NOMO-1 treated with dmso at 0.1 percent for 144 hours (cell line): ENCODE results near the gene RLF.

Experiments
- DNase-seq: peaks from one replicate; lab custom pipeline; 2025; ENCODE audit not compliant: unreplicated experiment; lab: John Stamatoyannopoulos, UW

The RLF gene

DNA sequence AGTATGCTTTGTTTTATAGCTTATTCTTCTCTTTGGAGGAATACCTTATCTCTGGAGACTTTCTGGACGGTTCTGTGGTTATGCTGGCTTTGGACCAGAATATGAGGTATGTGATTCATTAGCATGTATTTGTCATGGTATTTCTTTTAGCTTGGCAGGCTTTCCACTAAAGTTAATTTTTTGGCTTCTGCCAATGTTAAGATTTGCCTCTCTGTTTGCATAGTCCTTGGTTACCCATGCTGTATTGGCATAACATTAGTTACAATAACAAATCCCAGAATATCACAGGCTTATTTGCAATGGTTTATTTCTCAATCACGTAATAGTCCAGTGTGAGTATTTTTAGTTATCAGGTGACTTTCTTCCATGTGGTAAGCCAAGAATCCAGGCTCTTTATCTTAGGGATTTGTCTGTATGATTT is 106.6 kb downstream of the RLF start:
- DNase-seq, result no peak

DNA sequence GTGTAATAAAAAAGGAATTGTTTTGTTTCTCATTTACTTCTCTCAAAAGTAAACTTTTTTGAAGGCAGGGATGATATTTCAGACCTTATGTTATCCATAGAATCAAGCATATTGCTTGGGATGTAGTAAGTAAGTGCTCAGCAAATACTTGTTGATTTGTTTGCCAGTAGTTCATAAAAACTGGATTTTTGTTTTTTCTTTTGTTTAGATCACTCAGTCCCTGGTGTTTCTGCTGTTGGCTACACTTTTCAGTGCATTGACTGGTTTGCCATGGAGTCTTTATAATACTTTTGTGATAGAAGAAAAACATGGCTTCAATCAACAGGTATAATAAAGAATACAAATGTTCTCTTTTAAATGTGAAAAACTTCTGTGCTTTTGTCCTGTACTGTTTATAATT is 107.0 kb downstream of the RLF start:
- no peak for DNase-seq

DNA sequence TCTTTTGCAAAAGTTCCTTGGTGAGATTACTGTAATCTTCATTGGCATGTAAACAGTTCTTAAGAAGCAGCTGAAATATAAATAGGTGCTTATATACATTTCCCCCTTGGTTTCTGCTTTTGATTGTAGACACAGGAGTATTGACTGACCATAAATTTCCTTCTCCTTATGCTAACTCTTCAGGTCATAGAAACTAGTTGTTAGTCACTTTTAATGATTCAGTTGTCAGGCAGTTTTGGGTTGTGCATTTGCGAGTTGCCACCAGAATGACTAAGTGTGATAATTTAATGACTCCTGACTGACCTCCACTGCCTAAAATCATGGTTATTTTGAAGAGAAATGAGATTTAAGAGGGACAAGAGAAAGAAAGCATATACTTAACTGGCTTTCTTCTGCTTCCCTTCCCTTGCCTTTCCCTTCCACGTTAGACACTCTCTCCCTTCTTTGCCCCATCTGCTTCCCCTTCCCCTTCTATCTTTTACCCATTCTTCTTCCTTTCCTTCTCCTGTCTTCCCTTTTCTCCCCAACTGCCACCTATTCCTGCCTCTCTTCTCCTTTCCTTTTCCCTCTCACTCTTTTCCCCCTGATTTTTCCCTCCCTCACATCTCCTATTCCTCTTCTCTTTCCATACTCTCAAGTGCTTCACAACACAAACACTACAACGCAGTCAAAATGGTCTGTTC is 109.1 kb downstream of the RLF start:
- no peak for DNase-seq

DNA sequence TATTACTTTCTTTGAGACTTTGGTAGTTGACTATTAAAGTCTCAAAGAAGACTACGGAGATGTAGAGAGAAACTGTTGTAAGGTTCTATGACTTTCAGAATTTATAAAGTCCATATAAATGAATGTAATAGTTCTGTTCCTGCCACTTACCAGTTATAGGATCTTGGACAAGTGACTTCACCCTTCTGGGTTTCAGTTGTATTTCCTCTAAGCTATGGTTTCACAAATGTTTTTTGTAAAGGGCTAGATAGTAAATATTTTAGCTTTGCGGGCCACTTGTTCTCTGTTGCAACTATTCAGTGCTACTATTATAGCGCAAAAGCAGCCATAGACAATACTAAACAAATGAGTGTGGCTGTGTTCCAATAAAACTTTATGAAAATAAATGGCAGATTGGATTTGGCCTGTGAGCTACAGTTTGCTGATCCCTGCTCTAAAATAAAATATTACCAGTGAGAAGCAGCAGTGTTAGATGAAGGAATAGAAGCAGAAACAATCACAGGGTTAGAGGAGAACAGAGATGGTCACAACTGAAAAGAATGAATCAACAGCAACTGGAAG is 111.5 kb downstream of the RLF start:
- DNase-seq, result no peak

DNA sequence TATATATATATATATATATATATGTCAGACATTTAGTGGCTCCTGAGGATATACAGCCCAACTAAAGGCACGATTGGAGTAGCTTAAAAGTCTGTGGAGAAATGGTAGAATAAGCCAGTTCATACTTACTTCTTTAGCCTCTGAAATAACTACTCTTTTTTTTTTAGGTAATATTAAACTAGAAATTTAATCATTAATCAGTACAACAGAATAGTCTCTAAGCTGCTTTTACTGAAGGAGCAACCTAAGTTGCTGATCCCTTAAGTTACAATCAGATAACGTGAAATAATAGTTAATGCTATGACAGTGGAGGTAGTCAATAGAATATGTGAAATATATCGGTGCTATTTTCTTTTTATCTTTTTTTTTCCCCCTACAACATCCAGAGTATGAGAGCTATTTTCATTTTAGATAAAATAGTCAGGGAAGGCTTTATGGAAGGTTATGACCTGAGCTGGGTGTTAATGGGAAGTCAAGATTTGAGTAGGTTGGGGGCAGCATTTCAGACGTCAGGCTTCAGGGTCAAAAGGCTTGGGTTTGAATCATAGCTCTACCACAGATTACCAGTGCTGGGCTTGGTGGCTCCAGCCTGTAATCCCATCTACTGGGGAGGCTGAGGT is 112.5 kb downstream of the RLF start:
- DNase-seq, result no peak

DNA sequence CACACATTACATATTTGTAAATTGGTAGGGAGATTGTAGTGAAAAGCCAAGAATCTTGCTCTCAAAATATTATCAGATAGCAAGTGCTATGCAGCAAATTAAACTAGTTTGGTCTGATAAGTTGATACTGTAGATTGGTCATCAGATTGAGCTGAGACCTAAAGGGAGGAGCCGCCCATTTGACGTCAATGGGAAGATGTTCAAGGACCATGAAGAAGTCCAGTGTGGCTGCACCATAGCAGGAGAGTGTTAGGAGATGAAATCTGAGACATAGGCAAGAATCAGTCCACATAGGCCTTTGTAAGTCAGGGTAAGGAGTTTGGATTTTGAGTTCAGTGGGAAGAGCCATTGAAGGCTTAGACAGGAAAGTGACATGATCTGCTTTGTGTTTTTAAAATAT is 113.1 kb downstream of the RLF start:
- DNase-seq, result no peak

DNA sequence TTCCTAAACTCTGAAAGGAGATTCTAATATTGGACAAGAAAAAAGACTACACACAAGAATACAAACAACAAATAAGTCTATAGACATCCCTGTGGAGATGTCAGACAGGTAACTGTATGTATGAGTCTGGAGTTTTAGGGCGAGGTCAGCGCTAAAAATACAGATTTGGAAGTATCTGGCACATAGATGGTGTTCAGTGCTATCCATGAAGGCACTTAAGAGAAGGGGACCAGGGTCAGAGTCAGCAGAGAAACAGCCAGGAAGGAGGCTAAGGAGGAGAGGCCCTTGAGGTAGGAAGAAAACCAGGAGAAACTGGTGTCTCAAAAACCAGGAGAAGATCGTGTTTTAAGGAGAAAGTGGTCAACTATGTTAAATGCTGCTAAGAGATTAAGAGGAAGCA is 114.9 kb downstream of the RLF start:
- no peak for DNase-seq

DNA sequence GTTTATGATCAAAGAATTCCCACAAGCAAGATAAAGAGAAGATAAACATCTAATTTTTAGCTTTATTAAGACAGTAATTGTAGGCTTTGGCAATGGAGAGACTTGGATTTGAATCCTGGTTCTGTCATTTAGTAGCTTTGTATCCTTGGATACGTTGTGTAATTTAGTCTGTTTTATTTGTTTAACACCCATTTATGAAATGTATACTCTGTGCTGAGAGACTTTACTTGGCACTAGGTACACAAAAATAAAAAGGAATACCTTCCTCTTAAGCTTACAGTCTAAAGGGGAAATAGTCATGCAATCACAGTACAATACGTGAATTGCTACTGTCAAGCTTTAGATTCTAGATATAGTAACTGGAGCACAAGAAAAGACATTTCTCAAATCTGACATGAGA is 120.7 kb downstream of the RLF start:
- no peak for DNase-seq
